Testis (tissue), 3 donors: Measurements from ENCODE around the gene ITCH. TPM values are rescaled to one million over a fixed set of nuclear protein-coding genes. Genes with fewer than 3 reads are reported as not detected.

Experiments
- DNase-seq: peaks from one replicate; pipeline ENCODE4 v3.0.0-alpha.2; 2019
- H3K27ac ChIP-seq, 2 donors: fragments of 200-600 bp; sonication (generic); one replicate each; pipeline ENCODE4 v1.5.1; 2019
- H3K27me3 ChIP-seq: fragments of 200-600 bp; sonication (generic); one replicate; pipeline ENCODE4 v1.5.1; 2019
- H3K36me3 ChIP-seq: fragments of 200-600 bp; sonication (generic); one replicate; pipeline ENCODE4 v1.5.1; 2017; ENCODE audit warnings: low read depth; ENCODE audit errors: missing control alignments
- H3K4me1 ChIP-seq: fragments of 200-600 bp; sonication (generic); one replicate; pipeline ENCODE4 v1.5.1; 2019
- H3K4me3 ChIP-seq, 2 donors: fragments of 200-600 bp; sonication (generic); one replicate each; pipeline ENCODE4 v1.5.1; 2017 to 2019
- H3K9me3 ChIP-seq: fragments of 200-600 bp; sonication (generic); one replicate; pipeline ENCODE4 v1.5.1; 2017
- CTCF ChIP-seq, 3 experiments: fragments of 450-650 bp in 2 of 3; fragments of 200-600 bp in 1 of 3; sonication (generic) in 1 of 3; IDR thresholded peaks; one replicate each; pipeline ENCODE4 v1.5.1; 2016 to 2019; ENCODE audit warnings: antibody characterized with exemption in 3 of 3, mild to moderate bottlenecking in 2 of 3, moderate library complexity in 1 of 3
- POLR2A ChIP-seq: fragments of 450-650 bp; IDR thresholded peaks from one replicate; pipeline ENCODE4 v1.6.1; 2017; ENCODE audit warnings: antibody characterized with exemption, mild to moderate bottlenecking, moderate library complexity
- WGBS, 2 donors: methylation state at CpG; one replicate each; pipeline ENCODE4 v1.1.5; 2018; 5-methylcytosine and 5-hydroxymethylcytosine counted together
- intact Hi-C: fragments of 100-400 bp; cut with DNase I; formaldehyde crosslinking; loops from one replicate; pipeline ENCODE4 v1.15.1; 2023; ENCODE audit warnings: low total_unique reads
- polyA plus RNA-seq: library from polyadenylated mRNA; stranded (reverse); fragments of 350-450 nt; fragmentation: Illumina TruSeq; extraction: RNeasy Lipid Tissue Mini Kit (QIAGEN cat#74804); gene quantifications from one replicate; pipeline ENCODE4 v1.2.3, GENCODE V29; 2014; ENCODE audit warnings: low read depth, low replicate concordance; ENCODE audit not compliant: insufficient read depth
- total RNA-seq, 2 donors: library from RNA; depleted of rRNA; stranded (reverse); fragments of >200 nt; gene quantifications; one replicate each; pipeline ENCODE4 v1.2.3, GENCODE V29; 2016

The ITCH gene
- total and polyA plus RNA-seq, 3 donors from 2014 or later, result 75.4 to 107 (median 88.1) TPM

DNA sequence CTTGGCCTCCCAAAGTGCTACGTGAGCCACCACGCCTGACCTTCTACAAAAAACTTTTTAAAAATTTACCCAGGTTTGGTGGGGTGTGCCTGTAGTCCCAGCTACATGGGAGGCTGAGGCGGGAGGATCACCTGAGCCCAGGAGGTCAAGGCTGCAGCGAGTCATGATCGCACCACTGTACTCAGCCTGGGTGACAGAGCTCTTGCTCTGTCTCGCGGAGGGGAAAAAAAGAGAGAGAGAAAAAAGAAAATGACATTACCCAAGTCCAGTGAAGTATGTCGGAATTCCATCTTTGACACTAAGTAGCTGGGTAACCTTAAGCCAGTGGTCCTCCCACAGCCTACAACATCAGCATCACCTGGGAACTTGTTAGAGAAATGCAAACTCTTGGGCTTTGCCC lies 176.7 kb downstream of the ITCH start:
- peaks cover 4% of the 10 kb centered on the region for H3K4me1 ChIP-seq
- no peaks in the 10 kb centered on the region for H3K36me3 ChIP-seq
- 92 to 95% methylated on average over 8 of the region's 8 CpGs for WGBS, 2 donors
- no peak for DNase-seq
- no peak overlapping the region for H3K27ac ChIP-seq
- H3K27me3 ChIP-seq, result no peaks in the 10 kb centered on the region
- H3K4me3 ChIP-seq, result no peak overlapping the region
- no peak for TF ChIP-seq CTCF (IDR thresholded peaks at IDR 0.05)
- no peak for TF ChIP-seq POLR2A
- H3K9me3 ChIP-seq, result no peaks in the 10 kb centered on the region
- intact Hi-C loops, result no loop called here

GRCh38 chr20:34540596-34541263 lies 177.7 kb downstream of the ITCH start:
- no peaks in the 10 kb centered on the region for H3K36me3 ChIP-seq
- no peak overlapping the region for H3K27ac ChIP-seq
- TF ChIP-seq CTCF (IDR thresholded peaks at IDR 0.05) (no peak), POLR2A (no peak)
- WGBS, 2 donors, result 88% methylated on average over 15 of the region's 15 CpGs
- peaks cover 4% of the 10 kb centered on the region for H3K4me1 ChIP-seq
- DNase-seq, result no peak
- intact Hi-C loops, result no loop called here
- no peak overlapping the region for H3K4me3 ChIP-seq
- H3K9me3 ChIP-seq, result no peaks in the 10 kb centered on the region
- no peaks in the 10 kb centered on the region for H3K27me3 ChIP-seq

DNA sequence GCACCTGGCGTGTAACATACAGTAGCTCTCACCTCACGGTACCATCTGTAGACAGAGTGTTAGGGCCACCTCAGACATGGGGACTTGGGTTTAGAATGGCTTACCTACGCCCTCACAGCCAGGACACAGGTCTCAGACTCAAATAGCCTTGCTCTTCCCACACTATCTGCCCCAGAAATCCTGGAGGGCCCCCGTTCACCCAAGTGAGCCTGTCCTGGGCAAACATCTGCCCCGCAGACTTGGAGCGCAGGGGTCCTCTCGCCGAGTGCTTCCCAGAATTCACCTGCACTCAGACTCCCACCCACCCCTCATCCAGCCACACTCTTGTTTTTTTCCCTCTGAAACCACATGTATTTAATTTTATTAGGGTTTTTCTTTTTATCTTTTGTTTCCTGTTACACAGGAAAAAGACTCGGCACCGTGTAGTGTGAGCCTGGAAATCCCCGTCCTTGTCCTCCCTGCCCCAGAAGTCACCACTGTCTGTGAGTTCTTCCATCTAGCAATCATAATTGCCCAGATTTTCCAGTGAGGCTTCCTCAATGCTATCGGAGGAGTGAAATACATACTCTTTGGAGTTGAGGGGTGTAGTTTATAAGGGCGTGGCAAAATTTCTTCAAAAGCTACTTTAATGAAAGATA lies 178.3 kb downstream of the ITCH start:
- TF ChIP-seq CTCF (IDR thresholded peaks at IDR 0.05) (no peak), POLR2A (no peak)
- intact Hi-C loops, result no loop called here
- Histone ChIP-seq H3K27me3 (no peaks in the 10 kb centered on the region), H3K27ac (no peak overlapping the region), H3K4me1 (peaks cover 4% of the 10 kb centered on the region), H3K9me3 (no peaks in the 10 kb centered on the region), H3K36me3 (no peaks in the 10 kb centered on the region), H3K4me3 (no peak overlapping the region)
- whole genome bisulfite sequencing, 2 donors, result 81 to 88% methylated on average over 13 of the region's 13 CpGs
- DNase-seq, result no peak

DNA sequence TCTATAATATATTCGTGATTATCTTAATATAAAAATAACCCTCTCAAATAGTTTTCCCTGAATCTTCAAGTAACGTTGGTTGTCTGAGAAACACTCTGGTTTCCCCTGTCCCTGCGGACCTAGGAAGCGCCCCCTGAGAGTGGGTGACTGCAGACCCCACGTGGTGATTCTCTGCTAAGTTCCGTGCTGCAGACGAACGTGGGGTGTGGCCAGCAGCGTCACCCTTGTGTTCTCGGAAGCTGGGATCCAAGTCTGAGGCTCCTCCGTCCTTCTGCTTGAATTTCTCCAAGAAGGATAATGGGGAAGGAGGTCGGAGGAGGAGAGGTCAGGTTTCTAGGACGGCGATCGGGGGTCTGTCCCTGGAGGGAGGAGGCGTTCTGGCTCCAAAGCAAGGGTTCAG lies 178.8 kb downstream of the ITCH start:
- Histone ChIP-seq H3K4me3 (no peak overlapping the region), H3K27ac (no peak overlapping the region), H3K27me3 (no peaks in the 10 kb centered on the region), H3K4me1 (peaks cover 4% of the 10 kb centered on the region), H3K9me3 (no peaks in the 10 kb centered on the region), H3K36me3 (no peaks in the 10 kb centered on the region)
- intact Hi-C loops, result no loop called here
- DNase-seq, result no peak
- TF ChIP-seq POLR2A (no peak), CTCF (IDR thresholded peaks at IDR 0.05) (no peak)
- WGBS, 2 donors, result 77 to 78% methylated on average over 16 of the region's 16 CpGs

- H3K36me3 ChIP-seq, result no peaks in the 10 kb centered on the region
- intact Hi-C loops, result no loop called here
- TF ChIP-seq POLR2A (no peak), CTCF (IDR thresholded peaks at IDR 0.05) (no peak)
- H3K27me3 ChIP-seq, result no peaks in the 10 kb centered on the region
- WGBS, 2 donors, result 91 to 95% methylated on average over 6 of the region's 6 CpGs
- H3K27ac ChIP-seq, result no peak overlapping the region
- H3K4me3 ChIP-seq, result no peak overlapping the region
- peaks cover 4% of the 10 kb centered on the region for H3K4me1 ChIP-seq
- DNase-seq, result no peak
- H3K9me3 ChIP-seq, result no peaks in the 10 kb centered on the region
Observed at GRCh38 chr20:34542439-34542838, 179.4 kb downstream of the ITCH start.
